GM10248 (cell line): ENCODE data around the gene FLNA.
A peak's percentile ranks its signal among the peaks of the same experiment; 100 is the strongest.

Source experiments
- CTCF ChIA-PET: fragments of 300-600 bp; sonication (Branson Sonifier 250); formaldehyde crosslinking; extraction: SDS; loops from one replicate; lab custom pipeline; 2021; ENCODE audit warnings: antibody characterized with exemption; lab: Yijun Ruan, JAX
- POLR2A ChIA-PET: fragments of 350-650 bp; sonication (Branson Sonifier 250); formaldehyde crosslinking; extraction: SDS; loops from one replicate; lab custom pipeline; 2020; ENCODE audit warnings: antibody characterized with exemption; lab: Yijun Ruan, JAX
- DNase-seq: peaks from one replicate; pipeline ENCODE4 v3.0.0; 2012; ENCODE audit errors: extremely low spot score
- TF ChIP-seq, protein P1 (sequence below): IDR thresholded peaks from 2 replicates; pipeline ENCODE4 v1.5.1; 2012; ENCODE audit warnings: mild to moderate bottlenecking, low read depth; ENCODE audit errors: extremely low read depth, missing control alignments, control extremely low read depth

FLNA gene

GRCh38 chrX:154317391-154317995 lies 56.9 kb downstream of the FLNA start:
- ChIA-PET CTCF (interaction anchor here (1.0 to 2.1 kb wide), 6 partner anchors 9 to 182 kb away, joined by 3 to 7 read pairs (median 4); no protein-coding TSS in a partner anchor), POLR2A (no interaction called here)
- DNase-seq = no peak
- TF ChIP-seq, protein P1, sequence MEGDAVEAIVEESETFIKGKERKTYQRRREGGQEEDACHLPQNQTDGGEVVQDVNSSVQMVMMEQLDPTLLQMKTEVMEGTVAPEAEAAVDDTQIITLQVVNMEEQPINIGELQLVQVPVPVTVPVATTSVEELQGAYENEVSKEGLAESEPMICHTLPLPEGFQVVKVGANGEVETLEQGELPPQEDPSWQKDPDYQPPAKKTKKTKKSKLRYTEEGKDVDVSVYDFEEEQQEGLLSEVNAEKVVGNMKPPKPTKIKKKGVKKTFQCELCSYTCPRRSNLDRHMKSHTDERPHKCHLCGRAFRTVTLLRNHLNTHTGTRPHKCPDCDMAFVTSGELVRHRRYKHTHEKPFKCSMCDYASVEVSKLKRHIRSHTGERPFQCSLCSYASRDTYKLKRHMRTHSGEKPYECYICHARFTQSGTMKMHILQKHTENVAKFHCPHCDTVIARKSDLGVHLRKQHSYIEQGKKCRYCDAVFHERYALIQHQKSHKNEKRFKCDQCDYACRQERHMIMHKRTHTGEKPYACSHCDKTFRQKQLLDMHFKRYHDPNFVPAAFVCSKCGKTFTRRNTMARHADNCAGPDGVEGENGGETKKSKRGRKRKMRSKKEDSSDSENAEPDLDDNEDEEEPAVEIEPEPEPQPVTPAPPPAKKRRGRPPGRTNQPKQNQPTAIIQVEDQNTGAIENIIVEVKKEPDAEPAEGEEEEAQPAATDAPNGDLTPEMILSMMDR = peak; percentile 16

GRCh38 chrX:154315416-154315815 lies 59.0 kb downstream of the FLNA start:
- DNase-seq = no peak
- TF ChIP-seq, protein P1 = no peak
- POLR2A ChIA-PET = no interaction called here
- CTCF ChIA-PET = no interaction called here

GRCh38 chrX:154313147-154313546 lies 61.3 kb downstream of the FLNA start:
- TF ChIP-seq, protein P1 = no peak
- ChIA-PET CTCF (no interaction called here), POLR2A (no interaction called here)
- DNase-seq = peak; percentile 34

DNA sequence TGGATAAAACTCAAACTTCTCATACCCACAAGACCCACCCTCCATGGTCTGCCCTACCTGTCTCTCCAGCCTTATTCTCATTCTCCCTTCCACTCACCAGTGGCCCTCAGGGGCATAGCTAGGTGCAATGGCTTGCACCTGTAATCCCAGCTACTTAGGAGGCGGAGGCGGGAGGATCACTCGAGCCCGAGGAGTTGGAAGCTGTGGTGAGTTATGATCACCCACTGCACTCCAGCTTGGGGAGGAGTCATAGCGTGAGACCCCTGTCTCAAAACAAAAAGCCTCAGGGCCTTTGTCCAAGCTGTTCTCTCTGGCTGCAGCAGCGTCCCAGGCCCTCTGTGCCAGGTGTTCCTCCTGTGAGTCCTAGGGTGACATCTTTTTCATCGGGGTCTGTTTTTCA lies 62.3 kb downstream of the FLNA start:
- TF ChIP-seq, protein P1 = no peak
- POLR2A ChIA-PET = no interaction called here
- CTCF ChIA-PET = no interaction called here
- no peak for DNase-seq

DNA sequence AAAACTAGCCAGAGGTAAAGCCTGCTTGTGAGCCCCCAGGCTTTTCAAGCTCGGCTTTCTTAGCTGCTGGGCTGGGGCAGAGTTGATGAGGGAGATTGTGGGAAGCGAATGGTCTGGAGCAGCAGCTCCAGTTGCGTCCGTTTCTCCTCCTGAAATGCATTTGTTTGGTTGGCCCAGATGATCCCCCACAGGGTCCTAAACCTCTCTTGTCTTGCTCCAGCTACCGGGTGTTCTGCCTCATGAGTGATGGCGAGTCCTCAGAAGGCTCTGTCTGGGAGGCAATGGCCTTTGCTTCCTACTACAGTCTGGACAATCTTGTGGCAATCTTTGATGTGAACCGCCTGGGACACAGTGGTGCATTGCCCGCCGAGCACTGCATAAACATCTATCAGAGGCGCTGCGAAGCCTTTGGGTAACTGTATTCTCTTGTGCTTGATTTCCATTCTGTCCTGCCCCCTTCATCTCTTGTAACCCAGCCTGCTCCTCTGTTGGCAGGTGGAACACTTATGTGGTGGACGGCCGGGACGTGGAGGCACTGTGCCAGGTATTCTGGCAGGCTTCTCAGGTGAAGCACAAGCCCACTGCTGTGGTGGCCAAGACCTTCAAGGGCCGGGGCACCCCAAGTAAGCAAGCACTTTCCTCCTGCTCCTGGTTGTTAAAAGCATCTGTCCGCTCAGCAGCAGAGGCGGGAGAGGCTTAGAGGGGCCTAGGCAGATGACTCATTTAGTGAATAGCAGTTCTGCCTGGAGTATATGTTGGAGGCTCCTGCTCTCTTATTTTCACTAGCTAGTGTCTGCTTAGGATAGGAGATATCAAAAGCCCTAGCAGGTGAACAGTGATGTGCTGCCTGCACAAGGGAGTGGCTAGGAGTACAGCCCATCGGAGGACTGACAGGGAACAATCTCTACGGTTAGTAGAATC lies 63.6 kb downstream of the FLNA start:
- DNase-seq = no peak
- ChIA-PET CTCF (no interaction called here), POLR2A (interaction anchor here (0.5 kb wide), 1 partner anchor 206 kb away, joined by 4 read pairs; no protein-coding TSS in a partner anchor)
- TF ChIP-seq, protein P1 = no peak

GRCh38 chrX:154309041-154309775 lies 65.2 kb downstream of the FLNA start:
- no peak for DNase-seq
- ChIA-PET POLR2A (no interaction called here), CTCF (interaction anchor here (0.7 to 3.3 kb wide), 8 partner anchors 8 to 234 kb away, joined by 3 to 19 read pairs (median 5); partner anchors contain the start of gene OPN1LW)
- TF ChIP-seq, protein P1 = no peak
